ENCODE data around the gene BICC1.

GRCh38 chr10:58691528-58691927 is 178.9 kb downstream of the BICC1 start:
- no peak for TF ChIP-seq CTCF (IDR thresholded peaks at IDR 0.05; ENCODE audit: control extremely low read depth in 1 of 3, insufficient read depth in 1 of 3, low read depth in 1 of 3, low read length in 3 of 3)
- TF ChIP-seq USF2 (IDR thresholded peaks at IDR 0.05; ENCODE audit: low read length), result no peak
